NCI-H446 (cell line): Measurements from ENCODE around the gene FOXI2.

ENCODE experiments used
- DNase-seq, 2 experiments: peaks; one replicate each; lab custom pipeline; 2025; lab: John Stamatoyannopoulos, UW

The FOXI2 gene

GRCh38 chr10:127743205-127743604, 6.2 kb downstream of the FOXI2 start:
- no peak for DNase-seq

- no peak for DNase-seq
These were observed 8.0 kb downstream of the FOXI2 start for GRCh38 chr10:127744956-127745355.

GRCh38 chr10:127745861-127746260, 8.9 kb downstream of the FOXI2 start:
- DNase-seq: no peak

- DNase-seq: no peak
These were observed 18.8 kb downstream of the FOXI2 start for GRCh38 chr10:127755753-127756152.

GRCh38 chr10:127756264-127756663, 19.3 kb downstream of the FOXI2 start:
- DNase-seq: no peak

GRCh38 chr10:127757033-127757432, 20.0 kb downstream of the FOXI2 start:
- no peak for DNase-seq

GRCh38 chr10:127759276-127759675, 22.3 kb downstream of the FOXI2 start:
- DNase-seq: no peak

GRCh38 chr10:127762925-127763324, 25.9 kb downstream of the FOXI2 start:
- DNase-seq: no peak

GRCh38 chr10:127774766-127775559, 38.0 kb downstream of the FOXI2 start:
- DNase-seq: no peak

GRCh38 chr10:127776816-127777215, 39.8 kb downstream of the FOXI2 start:
- no peak for DNase-seq

- no peak for DNase-seq
These were observed 44.4 kb downstream of the FOXI2 start for GRCh38 chr10:127781412-127781811.

- no peak for DNase-seq
These were observed 50.9 kb downstream of the FOXI2 start for GRCh38 chr10:127787873-127788272.

GRCh38 chr10:127790066-127790624, 53.2 kb downstream of the FOXI2 start:
- DNase-seq: no peak
